GM20000 (cell line): Measurements from ENCODE around the gene GADD45G.

Experiments
- DNase-seq: peaks from one replicate; pipeline ENCODE4 v3.0.0; 2012; ENCODE audit warnings: low spot score
- TF ChIP-seq, protein P1 (sequence below): IDR thresholded peaks from 2 replicates; pipeline ENCODE4 v1.5.1; 2012; ENCODE audit warnings: mild to moderate bottlenecking, control low read depth; ENCODE audit errors: extremely low read depth, missing control alignments

The GADD45G gene

DNA sequence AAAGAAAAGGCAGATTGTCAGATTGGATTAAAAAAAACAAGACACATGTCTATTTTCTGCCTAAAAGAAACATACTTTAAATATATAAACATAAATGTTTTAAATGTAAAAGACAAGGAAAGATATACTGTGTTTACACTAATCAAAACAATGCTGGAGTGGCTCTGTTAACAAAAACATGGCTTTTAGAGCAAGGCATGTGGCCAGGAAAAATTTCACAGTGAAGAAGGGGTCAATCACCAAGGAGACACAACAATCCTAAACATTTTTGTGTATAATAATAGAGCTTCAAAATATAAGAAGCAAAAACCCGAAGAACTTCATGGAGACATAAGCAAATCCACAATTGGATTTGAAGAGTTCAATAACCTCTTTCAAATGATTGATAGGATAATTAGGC lies 18.5 kb upstream of the GADD45G start:
- TF ChIP-seq, protein P1, sequence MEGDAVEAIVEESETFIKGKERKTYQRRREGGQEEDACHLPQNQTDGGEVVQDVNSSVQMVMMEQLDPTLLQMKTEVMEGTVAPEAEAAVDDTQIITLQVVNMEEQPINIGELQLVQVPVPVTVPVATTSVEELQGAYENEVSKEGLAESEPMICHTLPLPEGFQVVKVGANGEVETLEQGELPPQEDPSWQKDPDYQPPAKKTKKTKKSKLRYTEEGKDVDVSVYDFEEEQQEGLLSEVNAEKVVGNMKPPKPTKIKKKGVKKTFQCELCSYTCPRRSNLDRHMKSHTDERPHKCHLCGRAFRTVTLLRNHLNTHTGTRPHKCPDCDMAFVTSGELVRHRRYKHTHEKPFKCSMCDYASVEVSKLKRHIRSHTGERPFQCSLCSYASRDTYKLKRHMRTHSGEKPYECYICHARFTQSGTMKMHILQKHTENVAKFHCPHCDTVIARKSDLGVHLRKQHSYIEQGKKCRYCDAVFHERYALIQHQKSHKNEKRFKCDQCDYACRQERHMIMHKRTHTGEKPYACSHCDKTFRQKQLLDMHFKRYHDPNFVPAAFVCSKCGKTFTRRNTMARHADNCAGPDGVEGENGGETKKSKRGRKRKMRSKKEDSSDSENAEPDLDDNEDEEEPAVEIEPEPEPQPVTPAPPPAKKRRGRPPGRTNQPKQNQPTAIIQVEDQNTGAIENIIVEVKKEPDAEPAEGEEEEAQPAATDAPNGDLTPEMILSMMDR: no peak

DNA sequence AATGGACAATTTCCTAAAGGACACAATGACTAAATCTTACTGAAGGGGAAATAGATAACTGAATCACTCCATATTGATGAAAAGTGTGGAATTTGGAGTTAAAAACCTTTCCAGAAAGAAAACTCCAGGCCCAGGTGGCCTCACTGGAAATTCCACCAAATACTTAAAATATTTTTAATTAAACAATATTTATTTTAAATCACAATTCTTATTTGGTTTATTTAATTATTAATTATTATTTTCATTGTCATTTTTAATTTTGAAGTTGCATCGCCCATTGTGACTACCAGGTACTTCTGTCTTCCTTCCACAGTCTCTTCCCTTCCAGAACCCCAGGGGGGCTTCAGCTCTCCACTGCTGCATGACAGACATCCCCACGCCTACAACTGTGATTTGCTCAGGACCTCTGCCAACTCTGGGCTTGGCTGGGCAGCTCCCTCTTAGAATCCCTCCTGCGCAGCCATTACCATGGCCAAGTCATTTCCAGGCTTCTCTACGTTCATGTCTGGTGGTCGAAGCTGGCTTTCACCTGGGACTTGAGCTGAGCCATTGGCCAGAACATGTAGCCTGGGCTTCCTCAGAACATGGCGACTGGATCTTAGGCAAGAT lies 16.4 kb upstream of the GADD45G start:
- DNase-seq: no peak
- TF ChIP-seq, protein P1: no peak

More for the DNA sequence above, 18.5 kb upstream of the GADD45G start:
- DNase-seq: no peak

DNA sequence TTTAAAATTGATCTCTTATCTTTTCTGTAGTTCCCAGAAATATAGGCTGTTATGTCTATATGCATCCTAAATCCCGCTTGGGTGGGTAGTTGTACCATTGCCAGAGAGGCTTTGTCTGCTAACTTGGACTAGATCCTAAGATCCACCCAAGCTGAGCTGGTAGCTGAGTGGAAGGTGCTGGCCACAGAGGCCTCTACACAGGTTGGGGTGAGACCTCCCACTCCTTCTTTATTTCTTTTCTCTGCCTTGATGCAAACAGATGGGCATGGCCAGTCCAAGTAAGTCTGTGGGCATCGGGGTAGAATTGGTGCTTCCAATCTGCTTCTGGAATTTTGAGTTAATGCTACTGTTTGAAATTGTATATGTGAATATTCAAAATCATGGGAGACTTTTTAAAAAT lies 14.4 kb upstream of the GADD45G start:
- TF ChIP-seq, protein P1: no peak
- DNase-seq: no peak

GRCh38 chr9:89591274-89592212 lies 13.3 kb upstream of the GADD45G start:
- DNase-seq: no peak
- TF ChIP-seq, protein P1: no peak

DNA sequence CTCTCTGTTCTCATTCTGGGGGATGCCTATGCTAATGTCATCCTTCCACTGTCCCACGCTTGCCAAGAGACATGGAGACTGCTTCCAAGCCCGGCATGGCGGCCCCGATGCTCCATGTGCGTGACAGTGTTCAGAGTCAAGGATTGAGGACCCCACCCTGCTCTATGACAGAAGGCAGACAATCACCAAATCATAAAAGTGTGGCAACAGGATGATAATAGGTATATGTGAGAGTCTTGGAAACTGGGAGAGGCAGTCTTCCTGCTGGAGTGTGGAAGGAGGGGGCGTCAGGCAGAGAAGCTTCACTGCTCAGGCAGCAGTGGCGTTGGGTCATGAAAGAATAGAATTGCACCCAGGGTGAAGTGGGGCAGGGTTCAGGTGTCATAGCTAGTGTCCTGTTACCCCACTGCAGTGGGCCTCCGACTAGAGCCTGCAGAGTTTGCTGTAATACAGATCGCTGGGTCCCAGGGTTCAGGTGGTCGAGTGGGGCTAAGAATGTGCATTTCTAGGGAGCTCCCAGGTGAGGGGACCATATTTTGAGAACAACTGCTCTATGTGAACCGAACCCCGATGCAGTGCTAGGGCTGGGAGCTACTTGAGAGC lies 12.5 kb upstream of the GADD45G start:
- DNase-seq: no peak

DNA sequence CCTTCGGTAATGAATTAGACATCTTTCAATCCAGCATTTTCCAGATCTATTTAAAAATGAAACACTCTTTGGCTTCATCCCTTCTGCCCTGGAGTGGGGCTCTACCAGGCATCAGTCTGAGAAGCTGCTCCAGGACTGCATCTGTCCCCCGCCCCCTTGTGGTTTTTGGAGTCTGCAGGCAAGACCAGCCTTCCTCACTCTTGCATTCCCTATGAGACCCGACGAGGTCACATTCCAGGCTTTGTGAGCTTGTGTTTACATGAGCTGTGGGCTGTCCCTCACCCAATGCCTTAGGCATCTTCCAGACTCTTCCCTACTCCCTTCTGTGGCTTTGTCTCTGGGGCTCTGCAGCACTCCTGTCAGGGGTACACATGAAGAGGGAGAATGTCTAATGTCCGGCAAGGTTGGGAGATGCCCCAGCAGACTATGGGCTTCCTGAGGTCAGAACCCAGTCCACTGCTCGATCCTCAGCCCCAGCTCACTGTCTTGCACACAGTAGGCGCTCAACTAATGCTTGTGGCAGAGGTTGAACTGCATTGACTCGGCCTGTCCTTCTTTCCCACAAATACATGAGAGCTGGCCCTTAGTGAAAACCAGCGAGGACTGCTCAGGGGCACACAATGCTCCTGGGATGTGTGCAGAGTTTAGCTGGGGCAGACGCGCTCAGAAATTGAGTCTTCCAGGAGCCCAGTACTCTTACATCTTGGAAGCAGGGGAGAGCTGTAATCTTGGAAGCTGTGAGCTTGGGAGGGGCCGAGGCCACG lies 11.7 kb upstream of the GADD45G start:
- TF ChIP-seq, protein P1: no peak
- no peak for DNase-seq

More for the DNA sequence above, 12.5 kb upstream of the GADD45G start:
- TF ChIP-seq, protein P1: no peak
